IgD-negative memory B cell (primary cell): Measurements from ENCODE around the gene NUP43. TPM values are rescaled to one million over a fixed set of nuclear protein-coding genes. Genes with fewer than 3 reads are reported as not detected.
A peak's percentile ranks its signal among the peaks of the same experiment; 100 is the strongest.

Experiments
- H3K27ac Mint-ChIP-seq, 3 donors: one replicate each; pipeline ENCODE4 v1.8.0; 2020 to 2022; ENCODE audit warnings: mild to moderate bottlenecking in 3 of 3, mixed read lengths in 3 of 3, moderate library complexity in 1 of 3
- H3K27me3 Mint-ChIP-seq: one replicate; pipeline ENCODE4 v1.8.0; 2021; ENCODE audit warnings: mixed read lengths
- H3K36me3 Mint-ChIP-seq: one replicate; pipeline ENCODE4 v1.8.0; 2020; ENCODE audit warnings: mild to moderate bottlenecking, mixed read lengths
- H3K4me1 Mint-ChIP-seq, 3 donors: one replicate each; pipeline ENCODE4 v1.8.0; 2020 to 2022; ENCODE audit warnings: mixed read lengths in 3 of 3, mild to moderate bottlenecking in 1 of 3
- H3K4me3 Mint-ChIP-seq, 4 donors: one replicate each; pipeline ENCODE4 v1.8.0; 2020 to 2022; ENCODE audit warnings: mild to moderate bottlenecking in 4 of 4, mixed read lengths in 4 of 4, moderate library complexity in 3 of 4
- H3K9me3 Mint-ChIP-seq, 3 donors: one replicate each; pipeline ENCODE4 v1.8.0; 2020 to 2021; ENCODE audit warnings: mixed read lengths in 3 of 3, mild to moderate bottlenecking in 1 of 3
- polyA plus RNA-seq: library from polyadenylated mRNA; unstranded; fragments of 300-500 nt; fragmentation: Illumina TruSeq; gene quantifications from one replicate; pipeline ENCODE4 v1.2.3, GENCODE V29; 2021

The NUP43 gene
- polyA plus RNA-seq, 1 donor from 2014 or later, result 5.0 TPM

GRCh38 chr6:149723771-149724417, 22.4 kb downstream of the NUP43 start:
- Mint-ChIP-seq H3K27me3 (no peaks in the 10 kb centered on the region), H3K9me3 (no peaks in the 10 kb centered on the region), H3K27ac (peak overlapping the region in 1 of 3 donors; percentile 46)

GRCh38 chr6:149723262-149723661, 23.1 kb downstream of the NUP43 start:
- H3K4me3 Mint-ChIP-seq, result no peak overlapping the region
- peaks cover 3% of the 10 kb centered on the region for H3K36me3 Mint-ChIP-seq
- no peaks in the 10 kb centered on the region for H3K9me3 Mint-ChIP-seq
- no peak overlapping the region for H3K27ac Mint-ChIP-seq
- H3K4me1 Mint-ChIP-seq, result peaks cover 4 to 9% (median 4%) of the 10 kb centered on the region in 3 donors
- no peaks in the 10 kb centered on the region for H3K27me3 Mint-ChIP-seq

More at GRCh38 chr6:149723771-149724417, 22.4 kb downstream of the NUP43 start:
- H3K36me3 Mint-ChIP-seq, result peaks cover 3% of the 10 kb centered on the region
- peaks cover 0 to 11% (median 2%) of the 10 kb centered on the region in 3 donors for H3K4me1 Mint-ChIP-seq
- no peak overlapping the region for H3K4me3 Mint-ChIP-seq

DNA sequence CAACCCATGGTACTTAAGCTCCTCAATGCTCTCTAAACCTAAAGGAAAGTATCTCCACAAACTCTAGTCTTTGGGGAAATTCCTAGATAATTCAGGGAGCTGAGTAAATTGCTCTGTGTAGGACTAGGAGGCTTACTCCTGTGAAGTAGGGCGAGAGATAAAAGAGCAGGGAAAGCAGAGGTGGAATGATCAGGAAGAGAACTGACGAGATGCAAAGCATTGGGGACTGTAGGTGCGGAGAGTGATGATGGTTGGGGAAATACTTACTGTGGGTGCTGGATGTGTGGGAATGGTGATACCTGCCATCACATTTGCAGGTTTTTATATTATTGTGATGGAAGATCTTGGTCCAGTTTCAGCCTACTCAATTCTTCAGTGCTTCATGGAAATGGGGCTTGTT, 26.8 kb downstream of the NUP43 start:
- H3K9me3 Mint-ChIP-seq, result no peaks in the 10 kb centered on the region
- H3K4me1 Mint-ChIP-seq, result peaks cover 16 to 23% (median 23%) of the 10 kb centered on the region in 3 donors
- H3K36me3 Mint-ChIP-seq, result peaks cover under 1% of the 10 kb centered on the region
- peak overlapping the region in 3 of 4 donors; percentile 25 to 65 (median 41) for H3K4me3 Mint-ChIP-seq
- H3K27me3 Mint-ChIP-seq, result no peaks in the 10 kb centered on the region
- peak overlapping the region in 2 of 3 donors; percentile 5 to 28 for H3K27ac Mint-ChIP-seq

DNA sequence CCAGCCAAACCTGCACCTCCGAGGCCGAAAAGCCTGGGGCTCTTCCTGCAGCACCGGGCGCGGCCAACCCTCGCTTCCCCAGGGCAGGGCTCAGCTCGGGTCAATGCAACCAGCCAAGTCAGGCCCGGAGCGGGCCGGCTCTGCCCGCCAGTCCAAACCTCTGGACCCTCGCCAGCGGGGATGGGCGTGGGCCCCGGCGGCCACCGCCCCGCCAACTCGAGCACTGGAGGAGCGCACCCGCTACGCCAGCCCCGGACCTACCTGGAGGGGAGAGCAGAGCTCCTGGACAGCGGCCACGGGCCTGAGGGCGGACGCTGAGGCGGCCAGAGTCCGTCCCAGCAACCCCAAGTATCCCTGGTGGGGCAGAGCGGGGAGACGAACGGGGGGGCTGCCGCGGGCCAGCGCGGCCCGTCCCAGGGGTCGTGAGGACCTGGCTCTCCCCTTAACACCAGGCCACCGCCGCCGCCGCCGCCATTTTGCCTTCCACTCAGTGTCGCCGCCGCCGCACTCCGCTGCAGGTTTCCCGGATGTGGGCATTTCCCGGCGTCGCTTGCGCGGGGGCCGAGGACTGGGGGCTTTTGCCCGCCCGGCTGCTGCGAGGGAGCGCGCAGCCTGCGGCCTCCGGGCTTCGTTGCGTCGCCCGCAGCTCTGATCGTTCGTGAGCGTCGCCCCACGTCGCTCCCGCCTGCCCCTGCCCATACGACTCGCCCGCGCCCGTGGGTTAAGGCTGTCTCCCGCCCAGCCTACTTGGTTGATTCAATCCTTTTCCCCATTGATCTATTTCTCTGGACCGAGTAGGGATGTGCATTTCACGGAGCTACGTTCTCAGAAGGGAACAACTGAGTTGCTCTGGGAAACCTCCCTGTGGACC, 28.5 kb downstream of the NUP43 start, which contains the start of gene LATS1:
TSS of gene LATS1 (minus strand) at position 514 of the 871 bp plus-strand sequence. CDS start 15,975 bp downstream, outside the sequence.
- peaks cover 16 to 25% (median 23%) of the 10 kb centered on the region in 3 donors for H3K4me1 Mint-ChIP-seq
- H3K4me3 Mint-ChIP-seq, result peak within 1 kb of the TSS; percentile 91 to 100 (median 96)

GRCh38 chr6:149717255-149717587, 29.1 kb downstream of the NUP43 start:
- Mint-ChIP-seq H3K4me1 (peaks cover 16 to 25% (median 23%) of the 10 kb centered on the region in 3 donors), H3K27ac (peak overlapping the region; percentile 95 to 98 (median 98)), H3K27me3 (no peaks in the 10 kb centered on the region), H3K4me3 (peak overlapping the region; percentile 91 to 100 (median 96)), H3K9me3 (no peaks in the 10 kb centered on the region), H3K36me3 (no peaks in the 10 kb centered on the region)

More for the DNA sequence above, 28.5 kb downstream of the NUP43 start, which contains the start of gene LATS1:
- Mint-ChIP-seq H3K27me3 (no peaks in the 10 kb centered on the region), H3K9me3 (no peaks in the 10 kb centered on the region), H3K27ac (peak within 1 kb of the TSS; percentile 96 to 98 (median 98)), H3K36me3 (no peaks in the 10 kb centered on the region)

- peaks cover 2% of the 10 kb centered on the region for H3K36me3 Mint-ChIP-seq
- H3K4me3 Mint-ChIP-seq, result peak overlapping the region; percentile 91 to 100 (median 96)
- peak overlapping the region in 2 of 3 donors; percentile 84 to 98 for H3K27ac Mint-ChIP-seq
- H3K27me3 Mint-ChIP-seq, result no peaks in the 10 kb centered on the region
- H3K4me1 Mint-ChIP-seq, result peaks cover 16 to 27% (median 25%) of the 10 kb centered on the region in 3 donors
- no peaks in the 10 kb centered on the region for H3K9me3 Mint-ChIP-seq
Observed at GRCh38 chr6:149716181-149716963, 30.0 kb downstream of the NUP43 start.

- H3K9me3 Mint-ChIP-seq, result no peaks in the 10 kb centered on the region
- H3K27me3 Mint-ChIP-seq, result no peaks in the 10 kb centered on the region
- H3K27ac Mint-ChIP-seq, result no peak overlapping the region
- peaks cover 29 to 36% (median 35%) of the 10 kb centered on the region in 3 donors for H3K4me1 Mint-ChIP-seq
- peaks cover 2% of the 10 kb centered on the region for H3K36me3 Mint-ChIP-seq
- H3K4me3 Mint-ChIP-seq, result peak overlapping the region in 2 of 4 donors; percentile 45
Observed at GRCh38 chr6:149714442-149714841, 31.9 kb downstream of the NUP43 start.

GRCh38 chr6:149711711-149712110, 34.6 kb downstream of the NUP43 start:
- H3K4me3 Mint-ChIP-seq, result peak overlapping the region in 1 of 4 donors; percentile 6
- H3K4me1 Mint-ChIP-seq, result peaks cover 36 to 45% (median 41%) of the 10 kb centered on the region in 3 donors
- H3K36me3 Mint-ChIP-seq, result peaks cover 3% of the 10 kb centered on the region
- H3K27me3 Mint-ChIP-seq, result no peaks in the 10 kb centered on the region
- peak overlapping the region in 1 of 3 donors; percentile 87 for H3K27ac Mint-ChIP-seq
- H3K9me3 Mint-ChIP-seq, result no peaks in the 10 kb centered on the region

DNA sequence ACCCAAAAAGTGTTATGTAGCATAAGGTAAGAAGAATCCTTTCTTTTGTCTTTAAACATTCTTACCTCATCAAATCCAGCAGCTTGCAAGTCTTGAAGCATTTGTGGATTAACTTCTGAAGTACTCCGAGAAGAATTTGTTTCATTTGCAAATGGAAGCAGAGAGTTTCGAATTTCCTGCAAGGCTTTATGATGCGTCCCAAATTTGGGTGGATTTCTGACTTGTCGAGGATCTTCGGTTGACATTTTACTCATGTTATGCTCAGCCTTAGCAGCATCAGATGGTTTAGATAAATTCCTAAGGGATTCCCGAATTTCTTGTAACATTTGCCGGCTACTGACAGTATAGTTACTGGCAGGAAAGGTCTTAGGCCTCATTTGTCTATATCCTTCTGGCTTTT, 44.6 kb downstream of the NUP43 start:
- Mint-ChIP-seq H3K36me3 (no peaks in the 10 kb centered on the region), H3K4me1 (peaks cover 11 to 18% (median 13%) of the 10 kb centered on the region in 3 donors), H3K9me3 (no peaks in the 10 kb centered on the region), H3K27ac (no peak overlapping the region), H3K27me3 (no peaks in the 10 kb centered on the region), H3K4me3 (no peak overlapping the region)

- Mint-ChIP-seq H3K36me3 (peaks cover 3% of the 10 kb centered on the region), H3K9me3 (no peaks in the 10 kb centered on the region), H3K27ac (no peak overlapping the region), H3K4me1 (peaks cover 5 to 10% (median 6%) of the 10 kb centered on the region in 3 donors), H3K27me3 (no peaks in the 10 kb centered on the region), H3K4me3 (no peak overlapping the region)
Observed at GRCh38 chr6:149699150-149699549, 47.2 kb downstream of the NUP43 start.

- peaks cover 4% of the 10 kb centered on the region for H3K36me3 Mint-ChIP-seq
Observed at GRCh38 chr6:149698175-149698574, 48.2 kb downstream of the NUP43 start.

DNA sequence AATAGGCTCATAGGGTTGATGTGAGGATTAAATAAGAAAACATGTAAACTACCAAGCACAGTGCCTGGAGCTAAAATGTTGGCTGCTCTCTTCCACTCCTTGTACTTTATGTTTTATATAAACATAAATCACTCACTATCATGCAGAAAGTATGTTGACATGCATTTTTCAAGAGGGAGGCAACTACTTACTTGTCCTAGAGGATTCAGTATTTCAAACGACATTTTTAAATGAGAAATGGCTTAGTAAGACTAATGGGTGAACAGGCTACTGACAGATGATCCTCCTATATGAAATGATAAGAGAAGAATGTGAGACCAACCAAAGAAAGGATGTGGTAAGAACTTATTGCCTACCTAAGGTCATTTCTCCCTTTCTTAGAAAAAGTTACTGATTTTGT, 49.4 kb downstream of the NUP43 start:
- Mint-ChIP-seq H3K4me3 (no peak overlapping the region), H3K9me3 (no peaks in the 10 kb centered on the region), H3K27me3 (no peaks in the 10 kb centered on the region), H3K36me3 (peaks cover 6% of the 10 kb centered on the region), H3K4me1 (peaks cover 0 to 6% (median 1%) of the 10 kb centered on the region in 3 donors), H3K27ac (no peak overlapping the region)

More at GRCh38 chr6:149698175-149698574, 48.2 kb downstream of the NUP43 start:
- H3K9me3 Mint-ChIP-seq, result no peaks in the 10 kb centered on the region
- H3K27ac Mint-ChIP-seq, result no peak overlapping the region
- H3K4me3 Mint-ChIP-seq, result no peak overlapping the region
- no peaks in the 10 kb centered on the region for H3K27me3 Mint-ChIP-seq
- peaks cover 0 to 5% (median 1%) of the 10 kb centered on the region in 3 donors for H3K4me1 Mint-ChIP-seq

DNA sequence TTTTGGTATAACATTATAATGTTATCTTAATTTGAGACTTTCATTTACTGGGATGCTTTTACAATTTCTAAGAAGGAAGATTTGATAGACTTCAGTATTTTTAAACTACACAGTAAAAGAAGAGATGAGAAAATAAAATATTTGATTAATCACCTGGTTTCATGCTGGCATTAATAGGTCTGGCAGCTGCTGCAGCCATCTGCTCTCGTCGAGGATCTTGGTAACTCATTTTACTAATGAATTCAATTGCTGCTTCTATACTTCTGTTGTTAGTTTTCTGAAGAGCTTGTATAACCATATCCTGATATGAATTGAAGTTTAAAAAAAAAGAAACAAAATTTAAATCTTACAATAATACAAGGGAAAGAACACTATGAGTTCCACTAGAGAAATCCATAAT, 51.4 kb downstream of the NUP43 start:
- peaks cover 6% of the 10 kb centered on the region for H3K36me3 Mint-ChIP-seq

GRCh38 chr6:149691201-149691600, 55.1 kb downstream of the NUP43 start:
- peaks cover 1 to 7% (median 3%) of the 10 kb centered on the region in 3 donors for H3K4me1 Mint-ChIP-seq
- H3K27ac Mint-ChIP-seq, result no peak overlapping the region
- H3K9me3 Mint-ChIP-seq, result no peaks in the 10 kb centered on the region

More for the DNA sequence above, 51.4 kb downstream of the NUP43 start:
- Mint-ChIP-seq H3K4me1 (peaks cover 0 to 5% (median 1%) of the 10 kb centered on the region in 3 donors), H3K27ac (no peak overlapping the region), H3K9me3 (no peaks in the 10 kb centered on the region), H3K4me3 (no peak overlapping the region), H3K27me3 (no peaks in the 10 kb centered on the region)

More at GRCh38 chr6:149691201-149691600, 55.1 kb downstream of the NUP43 start:
- peaks cover 6% of the 10 kb centered on the region for H3K36me3 Mint-ChIP-seq
- no peaks in the 10 kb centered on the region for H3K27me3 Mint-ChIP-seq
- no peak overlapping the region for H3K4me3 Mint-ChIP-seq
